ENCODE measurements around the gene ASNS. TPM values are rescaled to one million over a fixed set of nuclear protein-coding genes. Genes with fewer than 3 reads are reported as not detected.

Gene ASNS
- total RNA-seq, 1 donor, result 60.5 TPM

GRCh38 chr7:97847791-97848190, 24.4 kb downstream of the ASNS start:
- no peak overlapping the region for H3K4me3 ChIP-seq (ENCODE audit: low read depth, low read length)
- DNase-seq (ENCODE audit: low read depth), result no peak
- TF ChIP-seq, protein P1, sequence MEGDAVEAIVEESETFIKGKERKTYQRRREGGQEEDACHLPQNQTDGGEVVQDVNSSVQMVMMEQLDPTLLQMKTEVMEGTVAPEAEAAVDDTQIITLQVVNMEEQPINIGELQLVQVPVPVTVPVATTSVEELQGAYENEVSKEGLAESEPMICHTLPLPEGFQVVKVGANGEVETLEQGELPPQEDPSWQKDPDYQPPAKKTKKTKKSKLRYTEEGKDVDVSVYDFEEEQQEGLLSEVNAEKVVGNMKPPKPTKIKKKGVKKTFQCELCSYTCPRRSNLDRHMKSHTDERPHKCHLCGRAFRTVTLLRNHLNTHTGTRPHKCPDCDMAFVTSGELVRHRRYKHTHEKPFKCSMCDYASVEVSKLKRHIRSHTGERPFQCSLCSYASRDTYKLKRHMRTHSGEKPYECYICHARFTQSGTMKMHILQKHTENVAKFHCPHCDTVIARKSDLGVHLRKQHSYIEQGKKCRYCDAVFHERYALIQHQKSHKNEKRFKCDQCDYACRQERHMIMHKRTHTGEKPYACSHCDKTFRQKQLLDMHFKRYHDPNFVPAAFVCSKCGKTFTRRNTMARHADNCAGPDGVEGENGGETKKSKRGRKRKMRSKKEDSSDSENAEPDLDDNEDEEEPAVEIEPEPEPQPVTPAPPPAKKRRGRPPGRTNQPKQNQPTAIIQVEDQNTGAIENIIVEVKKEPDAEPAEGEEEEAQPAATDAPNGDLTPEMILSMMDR (IDR thresholded peaks at IDR 0.05; ENCODE audit: insufficient read depth, low read depth, low read length), result no peak

DNA sequence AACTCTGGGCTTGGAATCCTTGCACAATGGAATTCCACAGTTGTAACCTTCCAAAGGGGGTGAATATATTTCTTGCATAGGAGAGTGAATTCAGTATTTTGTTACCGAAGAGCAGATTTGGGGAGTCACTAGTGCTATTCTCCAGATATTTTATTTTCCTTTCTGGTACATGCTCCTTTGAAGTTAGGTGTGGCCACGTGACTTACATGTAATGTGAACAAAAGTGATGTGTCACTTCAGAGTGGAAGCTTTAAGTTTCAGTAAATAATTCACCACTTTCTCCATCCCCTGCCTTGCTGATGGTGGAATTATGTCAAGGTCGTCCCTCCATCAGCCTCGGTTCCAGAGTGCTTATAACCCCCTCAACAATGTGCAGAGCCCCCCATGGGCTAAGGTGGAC, 25.3 kb downstream of the ASNS start:
- no peak overlapping the region for H3K4me3 ChIP-seq (ENCODE audit: low read depth, low read length)
- TF ChIP-seq, protein P1 (IDR thresholded peaks at IDR 0.05; ENCODE audit: insufficient read depth, low read depth, low read length), result no peak
- DNase-seq (ENCODE audit: low read depth), result no peak

DNA sequence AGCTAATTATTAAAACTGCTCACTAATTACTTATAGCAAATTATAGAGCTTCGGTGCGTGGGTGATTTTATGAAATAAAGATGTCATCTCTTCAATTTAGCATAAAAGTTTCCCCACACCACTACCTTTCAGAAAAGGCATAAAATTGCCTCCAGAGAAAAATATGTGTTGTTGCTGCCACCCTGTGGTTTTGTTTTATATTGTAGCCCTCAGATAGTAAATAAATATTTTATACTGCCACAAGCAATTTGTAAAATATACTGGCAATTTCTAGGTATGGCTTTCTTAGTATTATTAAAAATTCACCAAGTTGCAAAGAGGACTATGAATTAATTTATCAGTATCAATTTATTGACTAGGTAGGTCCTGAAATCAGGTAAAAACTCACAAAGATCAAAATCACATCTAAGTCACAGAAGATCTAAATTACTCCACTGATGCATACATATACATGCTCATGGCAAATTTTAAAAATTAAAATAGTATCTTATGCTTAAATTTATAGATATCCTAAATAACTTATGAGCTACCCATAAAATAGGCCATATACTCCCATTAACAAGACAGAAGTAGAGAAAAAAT, 26.5 kb downstream of the ASNS start:
- TF ChIP-seq, protein P1 (IDR thresholded peaks at IDR 0.05; ENCODE audit: insufficient read depth, low read depth, low read length), result peak; percentile 44
- peak; percentile 35 for DNase-seq (ENCODE audit: low read depth)
- no peak overlapping the region for H3K4me3 ChIP-seq (ENCODE audit: low read depth, low read length)

GRCh38 chr7:97844036-97844435, 28.2 kb downstream of the ASNS start:
- no peak overlapping the region for H3K4me3 ChIP-seq (ENCODE audit: low read depth, low read length)
- DNase-seq (ENCODE audit: low read depth), result no peak
- TF ChIP-seq, protein P1 (IDR thresholded peaks at IDR 0.05; ENCODE audit: insufficient read depth, low read depth, low read length), result no peak

DNA sequence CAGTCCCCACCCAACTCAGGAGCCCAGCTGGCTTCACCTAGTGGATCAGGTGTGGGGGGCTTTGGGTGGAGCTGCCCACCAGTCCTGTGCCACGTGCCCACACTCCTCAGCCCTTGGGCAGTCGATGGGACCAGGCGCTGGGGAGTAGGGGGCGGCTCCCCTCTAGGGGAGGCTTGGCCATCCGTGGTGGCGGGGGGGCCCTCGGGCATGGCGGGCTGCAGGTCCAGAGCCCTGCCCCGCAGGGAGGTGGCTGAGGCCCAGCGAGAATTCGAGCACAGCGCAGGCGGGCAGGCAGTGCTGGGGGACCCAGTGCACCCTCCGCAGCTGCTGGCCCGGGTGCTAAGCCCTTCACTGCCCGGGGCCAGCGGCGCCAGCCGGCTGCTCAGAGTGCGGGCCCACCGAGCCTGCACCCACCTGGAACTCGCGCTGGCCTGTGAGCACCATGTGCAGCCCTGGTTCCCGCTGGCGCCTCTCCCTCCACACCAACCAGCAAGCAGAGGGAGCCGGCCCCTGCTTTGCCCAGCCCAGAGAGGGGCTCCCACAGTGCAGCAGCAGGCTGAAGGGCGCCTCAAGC, 29.3 kb downstream of the ASNS start:
- TF ChIP-seq, protein P1 (IDR thresholded peaks at IDR 0.05; ENCODE audit: insufficient read depth, low read depth, low read length), result no peak
- no peak overlapping the region for H3K4me3 ChIP-seq (ENCODE audit: low read depth, low read length)
- no peak for DNase-seq (ENCODE audit: low read depth)

DNA sequence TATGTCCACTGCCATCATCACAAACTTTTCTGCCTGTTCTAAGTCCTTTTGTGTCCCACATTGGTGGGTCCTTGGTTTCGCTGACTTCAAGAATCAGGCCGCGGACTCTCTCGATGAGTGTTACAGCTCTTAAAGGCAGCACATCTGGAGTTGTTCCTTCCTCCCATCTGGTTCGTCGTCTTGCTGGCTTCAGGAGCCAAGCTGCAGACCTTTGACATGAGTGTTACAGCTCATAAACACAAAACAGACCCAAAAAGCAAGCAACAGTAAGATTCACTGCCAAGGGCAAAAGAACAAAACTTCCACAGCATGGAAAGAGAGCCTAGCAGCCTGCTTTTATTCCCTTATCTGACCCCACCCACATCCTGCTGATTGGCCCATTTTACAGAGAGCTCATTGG, 30.2 kb downstream of the ASNS start:
- TF ChIP-seq, protein P1 (IDR thresholded peaks at IDR 0.05; ENCODE audit: insufficient read depth, low read depth, low read length), result no peak
- DNase-seq (ENCODE audit: low read depth), result peak; percentile 35
- no peak overlapping the region for H3K4me3 ChIP-seq (ENCODE audit: low read depth, low read length)
